Hematopoietic multipotent progenitor cell (in vitro differentiated cells): ENCODE data around the gene FMNL1. TPM values are rescaled to one million over a fixed set of nuclear protein-coding genes. Genes with fewer than 3 reads are reported as not detected.

ENCODE experiments used
- DNase-seq, 3 donors: peaks; one replicate each; pipeline ENCODE4 v3.0.0-alpha.2; 2011 to 2015; ENCODE audit warnings: low read depth in 2 of 3, low spot score in 2 of 3
- total RNA-seq: library from RNA; depleted of rRNA; stranded (reverse); fragments of >200 nt; gene quantifications from one replicate; pipeline ENCODE4 v1.2.3, GENCODE V29; 2012

The FMNL1 gene
- total RNA-seq, 1 donor = 149 TPM

- DNase-seq = peak in 1 of 3 donors; percentile 54
Observed at GRCh38 chr17:45222289-45222995, 757 bp downstream of the FMNL1 start.

- no peak for DNase-seq
Observed at GRCh38 chr17:45222996-45223538, 1.4 kb downstream of the FMNL1 start.

DNA sequence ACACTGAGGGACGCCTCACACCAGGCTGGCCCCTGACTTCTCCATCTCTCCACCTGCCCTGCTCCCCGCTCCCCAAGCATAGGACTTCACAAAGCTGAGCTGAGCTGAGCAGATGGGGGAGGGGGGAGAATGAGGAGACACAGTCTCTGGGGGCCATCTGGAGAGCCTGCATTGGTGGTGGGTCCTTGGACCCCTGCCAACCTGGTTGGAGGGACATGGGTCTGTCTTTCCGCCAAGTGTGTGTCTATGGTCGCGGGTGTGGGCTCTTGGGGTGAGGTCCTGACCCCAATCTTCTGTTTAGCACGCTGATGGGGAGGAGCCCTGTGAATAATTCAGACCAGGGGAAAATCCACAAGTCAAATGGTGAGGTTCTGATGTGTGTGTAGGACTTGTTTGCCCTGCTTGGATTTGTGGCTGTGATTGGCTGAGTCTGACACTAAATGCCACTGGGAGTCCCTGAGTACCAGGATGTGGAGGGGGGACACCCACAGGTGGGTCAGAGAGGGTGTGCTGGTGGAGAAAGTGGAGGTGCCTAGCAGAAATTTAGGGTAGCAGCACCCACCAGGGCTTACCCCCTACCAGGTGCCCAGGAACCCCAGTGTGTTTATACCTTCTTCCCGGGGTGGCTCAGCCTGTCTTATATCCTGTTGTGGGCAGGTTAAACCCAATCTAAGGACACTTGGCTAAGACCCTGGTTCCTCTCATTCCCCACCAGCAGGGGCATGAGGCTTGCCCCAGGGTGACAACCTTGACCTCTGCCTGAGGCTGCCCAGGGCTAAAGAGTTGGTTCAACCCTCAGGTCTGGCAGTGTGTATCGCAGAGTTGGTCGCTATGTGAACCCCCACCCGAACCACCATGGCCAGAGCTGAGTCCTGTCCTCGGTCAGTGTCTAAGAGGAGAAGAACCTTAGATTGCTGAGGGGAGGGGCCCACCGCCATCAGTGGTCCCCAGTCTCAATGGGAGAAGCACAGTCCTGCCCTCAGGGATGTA lies 2.1 kb downstream of the FMNL1 start:
- DNase-seq = no peak

- DNase-seq = no peak
Observed at GRCh38 chr17:45224671-45225050, 3.0 kb downstream of the FMNL1 start.

DNA sequence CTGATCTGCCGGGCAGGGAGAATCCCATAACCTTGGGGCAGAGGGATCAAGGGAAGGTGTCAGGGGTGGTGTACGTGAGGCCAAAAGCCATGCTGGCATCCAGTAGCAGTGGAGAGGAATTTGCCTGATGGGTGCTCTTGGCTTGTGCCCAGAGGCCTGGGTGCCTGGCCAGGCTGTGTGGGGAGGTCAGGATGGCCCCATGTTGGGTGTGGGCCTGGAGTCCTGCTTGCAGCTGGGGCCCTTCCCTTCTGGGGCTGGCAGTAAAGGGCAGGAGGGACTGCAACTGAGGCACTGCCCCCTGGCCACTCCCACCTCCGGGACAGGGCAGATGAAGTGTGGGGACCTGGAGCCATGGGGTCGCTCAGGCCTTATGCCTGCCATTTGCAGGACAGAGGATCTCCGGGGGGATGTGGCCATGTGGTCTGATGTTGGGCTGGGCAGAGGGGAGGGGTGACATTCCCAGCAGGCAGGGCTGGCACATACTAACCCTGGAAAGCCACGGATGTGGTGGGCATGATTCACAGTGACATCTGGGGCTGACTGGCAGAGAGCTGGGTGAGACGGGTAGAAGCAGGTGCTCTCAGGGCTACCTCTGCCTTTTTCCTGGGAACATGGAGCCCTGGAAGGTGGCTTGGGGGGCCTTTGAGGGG lies 3.5 kb downstream of the FMNL1 start:
- peak in 1 of 3 donors; percentile 61 for DNase-seq

DNA sequence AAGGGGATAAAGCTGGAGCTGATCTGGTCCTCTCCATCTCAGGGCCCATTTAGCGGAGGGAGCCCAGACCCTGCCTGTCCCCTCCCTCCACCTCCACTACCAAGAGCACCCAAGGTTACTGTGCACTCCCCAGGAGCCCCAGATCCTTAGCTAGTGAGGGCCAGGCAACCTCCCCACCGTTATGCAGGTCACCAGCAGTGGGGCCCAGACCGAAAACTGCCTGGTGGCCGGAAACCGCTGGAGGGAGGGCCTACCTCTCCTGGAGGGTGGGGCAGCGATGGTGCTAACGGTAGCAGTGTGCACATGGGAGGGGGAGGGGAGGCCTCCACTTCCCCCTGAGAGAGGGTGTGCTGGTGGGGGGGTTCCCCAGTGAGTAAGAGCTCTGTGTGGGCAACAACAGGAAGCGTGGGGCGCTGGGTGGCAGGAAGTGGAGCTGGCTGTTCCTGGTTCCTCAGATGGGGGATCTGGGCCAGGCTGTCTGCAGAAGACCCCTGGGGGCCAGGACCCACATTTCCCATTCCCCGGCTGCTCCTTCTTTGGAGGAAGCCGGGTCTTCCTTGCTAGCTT lies 4.4 kb downstream of the FMNL1 start:
- peak; percentile 79 to 99 (median 98) for DNase-seq

GRCh38 chr17:45226576-45226975 lies 4.9 kb downstream of the FMNL1 start:
- DNase-seq = no peak

DNA sequence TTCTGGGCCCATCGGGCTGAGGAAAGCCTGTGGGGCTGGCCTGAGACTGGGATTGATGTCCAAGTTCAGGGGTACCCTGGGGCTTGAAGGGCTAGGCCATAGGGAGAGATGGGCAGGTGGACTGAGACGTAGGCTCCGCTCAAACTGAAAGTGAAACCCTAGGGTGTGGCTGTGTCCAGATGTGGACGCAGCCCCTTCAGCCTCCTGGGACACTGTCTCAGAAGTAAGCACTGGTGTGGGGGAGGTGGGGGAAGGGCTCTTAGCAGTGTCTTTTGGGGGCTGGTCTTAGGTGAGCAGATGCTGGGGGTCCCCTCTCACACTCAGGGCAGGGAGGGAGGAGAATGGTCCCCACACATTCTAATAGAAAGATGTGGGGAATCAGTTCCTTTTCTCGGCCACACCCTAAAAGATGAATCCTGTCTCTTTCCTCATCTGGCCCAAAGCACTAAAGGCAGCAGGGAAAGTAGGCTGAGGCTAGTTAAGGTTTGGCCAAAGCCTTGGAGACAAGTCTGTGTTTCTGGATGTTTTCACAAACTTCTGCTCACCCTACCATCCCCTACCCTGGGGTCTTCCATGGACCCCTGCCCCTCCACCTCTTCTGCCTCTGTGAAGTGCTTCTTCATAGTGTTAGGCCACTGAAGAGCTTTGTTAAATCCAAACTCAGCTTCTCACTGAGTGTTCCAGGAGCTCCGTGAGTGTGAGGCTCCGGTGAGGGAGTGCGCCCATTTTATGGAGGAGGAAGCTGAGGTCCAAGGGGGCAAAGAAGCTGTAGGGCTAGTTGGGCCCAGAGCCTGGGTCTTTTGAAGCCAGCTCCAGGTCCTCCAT lies 5.6 kb downstream of the FMNL1 start:
- DNase-seq = no peak

DNA sequence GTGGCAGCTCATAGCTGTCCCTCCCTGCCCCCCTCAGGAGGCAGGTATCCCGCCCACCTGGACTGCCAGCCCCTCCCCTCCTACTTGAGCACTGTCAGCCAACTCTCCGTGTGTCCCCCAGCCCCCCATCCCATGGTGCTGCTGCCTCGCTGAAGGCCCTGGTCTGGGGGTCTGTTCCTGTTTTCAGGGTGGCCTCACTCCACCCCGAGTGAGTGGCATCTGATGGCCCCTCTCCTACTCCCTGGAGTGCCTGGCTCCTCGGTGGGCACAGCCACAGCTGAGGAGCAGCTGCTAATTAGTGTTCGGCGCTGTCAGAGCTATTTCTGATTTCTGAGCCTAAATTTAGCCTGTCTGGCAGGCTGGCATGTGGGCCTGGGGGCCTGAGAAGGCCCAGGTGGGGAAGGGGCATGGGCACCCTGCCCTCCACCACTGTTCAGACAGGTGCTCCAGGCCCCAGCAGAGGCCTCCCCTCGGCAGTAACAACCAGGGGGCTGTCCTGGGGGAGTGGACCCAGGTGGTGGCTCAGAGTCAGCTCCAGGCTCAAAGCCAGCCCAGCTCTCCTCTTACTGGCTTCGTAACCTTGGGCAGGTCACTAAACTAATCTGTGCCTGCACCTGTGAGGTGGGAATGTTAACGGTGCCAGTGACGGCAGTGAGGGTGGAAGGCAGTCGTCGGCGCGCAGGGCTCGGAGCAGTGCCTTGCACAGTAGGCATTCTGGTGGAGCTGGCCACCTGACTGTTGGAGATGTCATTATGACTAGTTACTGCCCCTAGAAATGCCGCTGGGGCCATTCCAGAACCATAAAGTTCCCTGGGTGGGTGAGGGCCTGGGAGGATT lies 6.5 kb downstream of the FMNL1 start:
- DNase-seq = peak in 1 of 3 donors; percentile 69

- DNase-seq = peak in 2 of 3 donors; percentile 92
Observed at GRCh38 chr17:45228763-45229539, 7.3 kb downstream of the FMNL1 start.

GRCh38 chr17:45229681-45230409 lies 8.2 kb downstream of the FMNL1 start:
- no peak for DNase-seq

GRCh38 chr17:45230410-45230786 lies 8.7 kb downstream of the FMNL1 start:
- DNase-seq = no peak

GRCh38 chr17:45230787-45231480 lies 9.2 kb downstream of the FMNL1 start:
- DNase-seq = no peak

DNA sequence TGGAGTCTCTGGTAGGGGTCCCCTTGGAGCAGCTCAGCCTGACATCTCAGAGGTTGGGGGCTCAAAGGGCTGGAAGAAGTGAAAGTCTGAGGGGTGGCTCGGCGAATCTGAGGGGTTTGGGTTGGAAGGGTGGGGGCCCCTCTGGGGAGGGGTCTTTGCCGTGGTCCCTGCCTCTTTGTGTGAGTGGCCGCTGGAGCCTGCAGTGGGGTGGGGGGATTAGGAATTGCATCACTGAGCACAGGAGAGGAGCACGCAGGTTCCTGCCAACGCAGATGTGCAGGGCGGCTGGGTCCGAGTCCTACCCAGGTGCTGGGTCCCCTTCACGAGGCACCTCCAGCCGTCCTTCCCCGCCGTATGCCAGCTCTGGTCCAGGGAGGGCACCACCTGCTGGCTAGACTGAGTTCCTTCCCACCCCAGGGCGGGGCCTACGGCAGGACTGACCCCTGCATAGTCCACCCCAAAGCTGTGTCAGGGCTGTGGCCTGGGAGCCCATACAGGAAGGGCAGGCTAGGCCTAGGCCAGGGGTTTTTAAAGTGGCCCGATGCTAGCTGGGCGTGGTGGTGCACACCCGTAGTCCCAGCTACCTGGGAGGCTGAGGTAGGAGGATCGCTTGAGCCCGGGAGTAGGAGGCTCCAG lies 9.9 kb downstream of the FMNL1 start:
- no peak for DNase-seq

DNA sequence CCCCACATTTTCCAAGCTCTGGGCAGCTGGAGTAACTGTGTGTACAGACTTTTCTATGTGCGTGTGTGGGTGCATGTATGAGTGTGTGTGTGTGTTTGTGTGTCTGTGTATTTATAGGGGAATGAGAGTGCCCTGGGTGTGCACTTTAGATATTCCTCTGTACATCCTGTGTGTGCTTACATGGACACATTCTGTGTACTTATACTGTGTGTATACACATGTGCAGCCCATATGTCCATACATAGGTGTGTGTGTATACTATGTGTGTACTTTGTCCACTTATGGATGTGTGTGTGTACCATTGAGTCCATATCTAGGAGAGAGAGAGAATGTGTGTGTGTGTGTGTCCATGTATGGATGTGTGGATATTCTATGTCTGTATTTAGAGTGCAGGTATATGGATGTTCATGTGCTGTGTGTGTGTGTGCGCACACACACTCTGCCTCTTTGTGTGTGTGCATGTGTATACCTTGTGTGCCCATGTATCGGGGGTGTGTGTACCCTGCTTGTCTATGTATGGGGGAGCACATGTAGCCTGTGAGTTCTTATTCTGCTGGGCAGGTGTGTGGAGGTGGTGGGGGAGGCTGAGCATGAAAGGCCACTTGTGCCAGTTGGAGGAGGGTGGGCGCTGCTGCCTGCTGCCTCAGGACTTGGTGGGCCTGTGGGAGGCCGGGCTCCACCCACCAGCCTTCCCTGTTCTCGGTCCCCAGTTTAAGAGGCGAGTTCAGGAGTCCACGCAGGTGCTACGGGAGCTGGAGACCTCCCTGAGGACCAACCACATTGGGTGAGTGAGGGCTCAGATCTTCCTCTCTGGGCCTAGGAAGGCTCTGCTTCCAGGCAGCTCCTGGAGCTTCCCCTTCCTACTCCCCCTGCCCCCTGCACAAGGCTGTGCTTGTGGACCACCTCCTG lies 11.1 kb downstream of the FMNL1 start:
- DNase-seq = no peak
